PC-9 (cell line): ENCODE measurements around the gene BCKDHB. TPM values are rescaled to one million over a fixed set of nuclear protein-coding genes. Genes with fewer than 3 reads are reported as not detected.

Experiments used
- BruUV-seq: library from RNA; stranded (reverse); fragments of 400-500 nt; replicated peaks from 2 replicates; lab custom pipeline; 2021; lab: Mats Ljungman, UMichigan
- CTCF ChIA-PET: fragments of 300-600 bp; sonication (Branson Sonifier 250); formaldehyde crosslinking; loops from one replicate; lab custom pipeline; 2022; ENCODE audit warnings: antibody characterized with exemption; lab: Charles Lee
- POLR2A ChIA-PET: fragments of 300-600 bp; sonication (Branson Sonifier 250); formaldehyde crosslinking; loops from one replicate; lab custom pipeline; 2022; ENCODE audit warnings: antibody characterized with exemption; ENCODE audit not compliant: unreplicated experiment; lab: Charles Lee
- DNase-seq, 2 experiments: peaks; one replicate each; pipeline versions ENCODE4 v3.0.0 to v3.0.0-alpha.2; 2015 to 2022; ENCODE audit warnings: mixed read lengths in 1 of 2
- H2AFZ ChIP-seq: fragments of 200-600 bp; sonication (generic); 2 replicates; pipeline ENCODE4 v1.8.1; 2017; ENCODE audit warnings: antibody characterized with exemption
- H3F3A ChIP-seq: fragments of 200-600 bp; sonication (generic); 2 replicates; pipeline ENCODE4 v1.8.1; 2017; ENCODE audit warnings: antibody characterized with exemption, mild to moderate bottlenecking, low read depth; ENCODE audit not compliant: insufficient read depth
- H3K27ac ChIP-seq: fragments of 200-600 bp; sonication (generic); 2 replicates; pipeline ENCODE4 v1.6.1; 2016; ENCODE audit warnings: mixed run types
- H3K27me3 ChIP-seq: fragments of 200-600 bp; sonication (generic); 2 replicates; pipeline ENCODE4 v1.6.1; 2016; ENCODE audit warnings: low read depth, mixed run types; ENCODE audit not compliant: insufficient read depth
- H3K36me3 ChIP-seq: fragments of 200-600 bp; sonication (generic); 2 replicates; pipeline ENCODE4 v1.6.1; 2016; ENCODE audit warnings: low read depth, mixed run types
- H3K4me1 ChIP-seq: fragments of 200-600 bp; sonication (generic); replicated peaks from 2 replicates; pipeline ENCODE4 v1.6.1; 2016; ENCODE audit warnings: mixed run types; ENCODE audit not compliant: insufficient read depth
- H3K4me2 ChIP-seq: fragments of 200-600 bp; sonication (generic); 2 replicates; pipeline ENCODE4 v1.6.1; 2017; ENCODE audit warnings: mixed run types
- H3K4me3 ChIP-seq: fragments of 200-600 bp; sonication (generic); 2 replicates; pipeline ENCODE4 v1.6.1; 2016; ENCODE audit warnings: mixed run types
- H3K79me2 ChIP-seq: fragments of 200-600 bp; sonication (generic); 2 replicates; pipeline ENCODE4 v1.6.1; 2017; ENCODE audit warnings: low read depth, mixed run types
- H3K9me2 ChIP-seq: fragments of 200-600 bp; sonication (generic); 2 replicates; pipeline ENCODE4 v1.8.1; 2017; ENCODE audit warnings: mild to moderate bottlenecking; ENCODE audit not compliant: insufficient read depth
- H3K9me3 ChIP-seq: fragments of 200-600 bp; sonication (generic); 2 replicates; pipeline ENCODE4 v1.8.1; 2016; ENCODE audit warnings: low read depth; ENCODE audit not compliant: insufficient read depth
- H4K20me1 ChIP-seq: fragments of 200-600 bp; sonication (generic); 2 replicates; pipeline ENCODE4 v1.8.1; 2017; ENCODE audit not compliant: insufficient read depth
- CTCF ChIP-seq: fragments of 200-600 bp; sonication (generic); conservative IDR thresholded peaks from 2 replicates; pipeline ENCODE4 v1.6.1; 2017; ENCODE audit warnings: mixed run types, antibody characterized with exemption, mild to moderate bottlenecking, moderate library complexity
- EZH2 ChIP-seq: fragments of 200-600 bp; sonication (generic); IDR thresholded peaks from 2 replicates; pipeline ENCODE4 v1.8.0; 2017; ENCODE audit warnings: antibody characterized with exemption, low read depth
- intact Hi-C: fragments of 100-400 bp; cut with micrococcal nuclease; formaldehyde crosslinking; loops from one replicate; pipeline ENCODE4 v1.10.0; 2022; ENCODE audit not compliant: unreplicated experiment
- total RNA-seq: library from RNA; stranded (reverse); gene quantifications from 2 replicates; pipeline ENCODE4 v1.2.3, GENCODE V29; 2021

BCKDHB gene
- total RNA-seq, 1 experiment from 2014 or later = 29.7 TPM

DNA sequence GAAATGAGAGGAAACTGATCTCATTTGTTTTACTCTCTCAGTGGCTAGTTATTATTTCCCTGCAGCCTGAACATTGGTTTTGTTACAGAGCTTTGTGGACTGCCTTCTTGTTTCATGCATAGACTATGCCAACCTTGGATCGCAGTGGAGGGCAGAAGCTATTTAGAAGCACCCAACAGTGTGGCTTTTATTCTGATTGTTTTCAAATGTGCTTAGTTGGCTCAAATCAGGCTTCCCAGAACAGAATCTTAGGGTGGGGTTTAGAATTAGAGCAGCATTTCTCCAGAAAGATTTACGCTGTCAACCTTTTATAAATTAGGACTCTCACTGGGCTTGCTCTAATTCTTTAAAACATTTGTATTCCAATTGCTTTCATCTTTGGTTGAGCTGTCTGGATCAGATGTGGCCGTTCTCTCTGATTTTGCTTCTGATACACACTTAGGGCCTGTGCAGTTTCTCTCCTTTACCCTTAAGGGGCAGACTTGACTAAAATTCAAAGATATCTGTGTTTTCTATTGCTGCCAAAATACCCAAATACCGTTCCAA, 210.3 kb downstream of the BCKDHB start:
- Histone ChIP-seq H4K20me1 (no peaks in the 10 kb centered on the region), H3K27me3 (no peaks in the 10 kb centered on the region), H2AFZ (no peak overlapping the region), H3K36me3 (no peaks in the 10 kb centered on the region), H3K79me2 (no peaks in the 10 kb centered on the region), H3K27ac (no peak overlapping the region), H3K4me2 (no peak overlapping the region), H3K4me3 (no peak overlapping the region), H3K9me3 (no peaks in the 10 kb centered on the region), H3K9me2 (no peaks in the 10 kb centered on the region), H3K4me1 (no peaks in the 10 kb centered on the region), H3F3A (no peaks in the 10 kb centered on the region)
- ChIA-PET POLR2A (no interaction called here), CTCF (no interaction called here)
- BruUV-seq = no TSS peak
- DNase-seq = no peak
- no peak for TF ChIP-seq CTCF
- no peak for TF ChIP-seq EZH2
- intact Hi-C loops = no loop called here

DNA sequence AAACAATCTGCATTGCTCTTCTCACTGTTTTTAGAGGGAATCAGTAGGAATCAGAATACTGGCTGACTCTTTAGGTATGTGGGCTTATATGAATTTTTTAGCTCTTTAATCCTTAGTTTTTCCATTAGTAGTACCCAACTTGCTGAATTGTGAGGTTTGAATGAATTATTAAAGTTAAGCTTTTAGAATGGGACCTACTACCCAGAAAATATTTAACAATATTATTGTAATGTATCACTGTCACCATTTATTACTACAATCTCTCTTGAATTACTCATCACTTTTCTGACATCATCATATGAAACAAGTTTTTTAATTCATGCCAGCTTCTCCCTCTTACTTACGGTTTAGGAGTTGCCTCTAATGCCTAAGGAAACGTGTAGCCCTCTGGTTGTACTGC, 212.7 kb downstream of the BCKDHB start:
- H3K27me3 ChIP-seq = no peaks in the 10 kb centered on the region
- intact Hi-C loops = no loop called here
- DNase-seq = no peak
- no peak overlapping the region for H3K4me3 ChIP-seq
- ChIA-PET POLR2A (no interaction called here), CTCF (no interaction called here)
- no peaks in the 10 kb centered on the region for H4K20me1 ChIP-seq
- no peaks in the 10 kb centered on the region for H3F3A ChIP-seq
- H3K9me2 ChIP-seq = no peaks in the 10 kb centered on the region
- no peaks in the 10 kb centered on the region for H3K36me3 ChIP-seq
- no peak overlapping the region for H2AFZ ChIP-seq
- TF ChIP-seq EZH2 (no peak), CTCF (no peak)
- no peaks in the 10 kb centered on the region for H3K9me3 ChIP-seq
- no peak overlapping the region for H3K4me2 ChIP-seq
- no peak overlapping the region for H3K27ac ChIP-seq
- BruUV-seq = no TSS peak
- no peaks in the 10 kb centered on the region for H3K4me1 ChIP-seq
- no peaks in the 10 kb centered on the region for H3K79me2 ChIP-seq

- no peaks in the 10 kb centered on the region for H3K4me1 ChIP-seq
- ChIA-PET POLR2A (no interaction called here), CTCF (no interaction called here)
- H3K27ac ChIP-seq = no peak overlapping the region
- no peak overlapping the region for H2AFZ ChIP-seq
- no peaks in the 10 kb centered on the region for H3K36me3 ChIP-seq
- H3K4me3 ChIP-seq = no peak overlapping the region
- H4K20me1 ChIP-seq = no peaks in the 10 kb centered on the region
- H3K9me2 ChIP-seq = no peaks in the 10 kb centered on the region
- intact Hi-C loops = no loop called here
- TF ChIP-seq EZH2 (no peak), CTCF (no peak)
- no peaks in the 10 kb centered on the region for H3F3A ChIP-seq
- no peaks in the 10 kb centered on the region for H3K79me2 ChIP-seq
- H3K27me3 ChIP-seq = no peaks in the 10 kb centered on the region
- no peak for DNase-seq
- H3K9me3 ChIP-seq = no peaks in the 10 kb centered on the region
- no TSS peak for BruUV-seq
- H3K4me2 ChIP-seq = no peak overlapping the region
Measured at GRCh38 chr6:80321011-80321410, 214.5 kb downstream of the BCKDHB start.
